Effector memory CD8-positive, alpha-beta T cell (primary cell): ENCODE results near the gene FAM222B.
"Not testable (repeated sequence)": the region's sequence is repeated elsewhere in the genome, so short reads cannot be mapped to it uniquely, and the experiment has no call there.

Experiments
- ATAC-seq: fragments of 150-1000 bp; cut with Tn5 transposase; replicated peaks from 2 replicates; pipeline ENCODE4 v1.10.0; 2021; ENCODE audit warnings: mild to moderate bottlenecking, moderate library complexity
- DNase-seq, 3 experiments: peaks; one replicate each; pipeline ENCODE4 v3.0.0; 2021
- H3K27ac Mint-ChIP-seq, 2 donors: one replicate each; pipeline ENCODE4 v1.8.0; 2022; ENCODE audit warnings: mild to moderate bottlenecking in 2 of 2, mixed read lengths in 2 of 2, moderate library complexity in 2 of 2
- H3K27me3 Mint-ChIP-seq, 2 donors: one replicate each; pipeline ENCODE4 v1.8.0; 2022; ENCODE audit warnings: mixed read lengths in 2 of 2
- H3K36me3 Mint-ChIP-seq: one replicate; pipeline ENCODE4 v1.8.0; 2022; ENCODE audit warnings: mild to moderate bottlenecking, moderate library complexity, mixed read lengths; ENCODE audit not compliant: insufficient read depth
- H3K4me1 Mint-ChIP-seq, 2 donors: one replicate each; pipeline ENCODE4 v1.8.0; 2022; ENCODE audit warnings: low read depth in 2 of 2, mixed read lengths in 2 of 2
- H3K4me3 Mint-ChIP-seq, 2 donors: one replicate each; pipeline ENCODE4 v1.8.0; 2022; ENCODE audit warnings: mild to moderate bottlenecking in 2 of 2, mixed read lengths in 2 of 2, moderate library complexity in 2 of 2
- H3K9me3 Mint-ChIP-seq, 2 donors: one replicate each; pipeline ENCODE4 v1.8.0; 2022; ENCODE audit warnings: mixed read lengths in 2 of 2

FAM222B gene

GRCh38 chr17:28879886-28880571, 37.4 kb upstream of the FAM222B start:
- Mint-ChIP-seq H3K27ac (peak overlapping the region; percentile 18 to 26), H3K4me3 (no peak overlapping the region), H3K4me1 (peaks cover under 1 to 8% of the 10 kb centered on the region in 2 donors), H3K9me3 (no peaks in the 10 kb centered on the region), H3K27me3 (no peaks in the 10 kb centered on the region), H3K36me3 (peaks cover 30% of the 10 kb centered on the region)
- ATAC-seq (no peak), DNase-seq (no peak)

- H3K36me3 Mint-ChIP-seq: peaks cover 30% of the 10 kb centered on the region
- H3K27me3 Mint-ChIP-seq: no peaks in the 10 kb centered on the region
- H3K27ac Mint-ChIP-seq: peak overlapping the region in 1 of 2 donors; percentile 25
- no peak for ATAC-seq
- no peak for DNase-seq
- peaks cover 0 to 6% of the 10 kb centered on the region in 2 donors for H3K4me1 Mint-ChIP-seq
- no peak overlapping the region for H3K4me3 Mint-ChIP-seq
- no peaks in the 10 kb centered on the region for H3K9me3 Mint-ChIP-seq
Measured at GRCh38 chr17:28878981-28879380, 36.4 kb upstream of the FAM222B start.

- Mint-ChIP-seq H3K27ac (peak overlapping the region in 1 of 2 donors; percentile 29), H3K27me3 (no peaks in the 10 kb centered on the region), H3K36me3 (peaks cover 30% of the 10 kb centered on the region), H3K4me3 (no peak overlapping the region), H3K4me1 (peaks cover 0 to 6% of the 10 kb centered on the region in 2 donors), H3K9me3 (no peaks in the 10 kb centered on the region)
- no peak for ATAC-seq
- no peak for DNase-seq
Measured at GRCh38 chr17:28878158-28878910, 35.7 kb upstream of the FAM222B start.

GRCh38 chr17:28877150-28877711, 34.6 kb upstream of the FAM222B start:
- peak overlapping the region; percentile 35 to 36 for H3K27ac Mint-ChIP-seq
- not testable (repeated sequence) for H3K9me3 Mint-ChIP-seq

GRCh38 chr17:28875848-28876550, 33.4 kb upstream of the FAM222B start:
- Mint-ChIP-seq H3K27me3 (no peaks in the 10 kb centered on the region), H3K4me3 (no peak overlapping the region), H3K4me1 (peaks cover 5 to 16% of the 10 kb centered on the region in 2 donors), H3K27ac (peak overlapping the region; percentile 35 to 36), H3K36me3 (peaks cover 11% of the 10 kb centered on the region), H3K9me3 (no peaks in the 10 kb centered on the region)
- no peak for DNase-seq
- ATAC-seq: no peak

More at GRCh38 chr17:28877150-28877711, 34.6 kb upstream of the FAM222B start:
- H3K27me3 Mint-ChIP-seq, DNase-seq, H3K4me3 Mint-ChIP-seq, H3K4me1 Mint-ChIP-seq, ATAC-seq: not testable (repeated sequence)
- peaks cover 22% of the 10 kb centered on the region for H3K36me3 Mint-ChIP-seq

GRCh38 chr17:28874750-28875149, 32.2 kb upstream of the FAM222B start:
- DNase-seq (no peak), ATAC-seq (no peak)
- H3K4me1 Mint-ChIP-seq: peaks cover 6 to 18% of the 10 kb centered on the region in 2 donors
- no peak overlapping the region for H3K4me3 Mint-ChIP-seq
- H3K36me3 Mint-ChIP-seq: peaks cover 2% of the 10 kb centered on the region
- H3K27ac Mint-ChIP-seq: no peak overlapping the region
- no peaks in the 10 kb centered on the region for H3K9me3 Mint-ChIP-seq
- no peaks in the 10 kb centered on the region for H3K27me3 Mint-ChIP-seq

GRCh38 chr17:28873839-28874238, 31.2 kb upstream of the FAM222B start:
- peaks cover 2% of the 10 kb centered on the region for H3K36me3 Mint-ChIP-seq
- H3K27ac Mint-ChIP-seq: no peak overlapping the region
- DNase-seq (no peak), ATAC-seq (no peak)
- H3K4me1 Mint-ChIP-seq: peaks cover 6 to 18% of the 10 kb centered on the region in 2 donors
- no peaks in the 10 kb centered on the region for H3K9me3 Mint-ChIP-seq
- no peak overlapping the region for H3K4me3 Mint-ChIP-seq
- no peaks in the 10 kb centered on the region for H3K27me3 Mint-ChIP-seq

GRCh38 chr17:28871056-28871579, 28.5 kb upstream of the FAM222B start:
- Mint-ChIP-seq H3K36me3 (peaks cover 5% of the 10 kb centered on the region), H3K27me3 (no peaks in the 10 kb centered on the region), H3K4me3 (peak overlapping the region; percentile 10 to 37), H3K4me1 (peaks cover 6 to 12% of the 10 kb centered on the region in 2 donors), H3K27ac (peak overlapping the region; percentile 91 to 95), H3K9me3 (no peaks in the 10 kb centered on the region)
- peak in 1 of 3 experiments; percentile 27 for DNase-seq
- peak; percentile 94 for ATAC-seq

GRCh38 chr17:28867276-28867675, 24.7 kb upstream of the FAM222B start:
- Mint-ChIP-seq H3K27ac (no peak overlapping the region), H3K9me3 (no peaks in the 10 kb centered on the region), H3K4me3 (no peak overlapping the region), H3K27me3 (no peaks in the 10 kb centered on the region), H3K36me3 (peaks cover 4% of the 10 kb centered on the region), H3K4me1 (peaks cover 6 to 12% of the 10 kb centered on the region in 2 donors)
- DNase-seq (no peak), ATAC-seq (no peak)

GRCh38 chr17:28865946-28866752, 23.6 kb upstream of the FAM222B start:
- Mint-ChIP-seq H3K27ac (no peak overlapping the region), H3K9me3 (no peaks in the 10 kb centered on the region), H3K36me3 (peaks cover 6% of the 10 kb centered on the region), H3K4me1 (peaks cover 4 to 5% of the 10 kb centered on the region in 2 donors), H3K27me3 (no peaks in the 10 kb centered on the region), H3K4me3 (no peak overlapping the region)
- ATAC-seq (peak; percentile 29), DNase-seq (no peak)

GRCh38 chr17:28864991-28865849, 22.6 kb upstream of the FAM222B start:
- Mint-ChIP-seq H3K27me3 (no peaks in the 10 kb centered on the region), H3K27ac (no peak overlapping the region), H3K36me3 (peaks cover 9% of the 10 kb centered on the region), H3K4me1 (peaks cover 0 to 2% of the 10 kb centered on the region in 2 donors), H3K9me3 (no peaks in the 10 kb centered on the region), H3K4me3 (no peak overlapping the region)
- no peak for DNase-seq
- no peak for ATAC-seq

GRCh38 chr17:28863953-28864352, 21.4 kb upstream of the FAM222B start:
- no peak for DNase-seq
- no peak for ATAC-seq
- H3K9me3 Mint-ChIP-seq: no peaks in the 10 kb centered on the region
- H3K4me3 Mint-ChIP-seq: no peak overlapping the region
- no peaks in the 10 kb centered on the region for H3K27me3 Mint-ChIP-seq
- peaks cover 0 to 2% of the 10 kb centered on the region in 2 donors for H3K4me1 Mint-ChIP-seq
- H3K36me3 Mint-ChIP-seq: peaks cover 22% of the 10 kb centered on the region
- no peak overlapping the region for H3K27ac Mint-ChIP-seq
